Measurements from ENCODE around the gene DCPS. TPM values are rescaled to one million over a fixed set of nuclear protein-coding genes. Genes with fewer than 3 reads are reported as not detected.

The DCPS gene
- total and polyA plus RNA-seq, 2 of the 4 experiments (the other 2 are of a cell fraction), result 19.7 to 34.8 TPM

DNA sequence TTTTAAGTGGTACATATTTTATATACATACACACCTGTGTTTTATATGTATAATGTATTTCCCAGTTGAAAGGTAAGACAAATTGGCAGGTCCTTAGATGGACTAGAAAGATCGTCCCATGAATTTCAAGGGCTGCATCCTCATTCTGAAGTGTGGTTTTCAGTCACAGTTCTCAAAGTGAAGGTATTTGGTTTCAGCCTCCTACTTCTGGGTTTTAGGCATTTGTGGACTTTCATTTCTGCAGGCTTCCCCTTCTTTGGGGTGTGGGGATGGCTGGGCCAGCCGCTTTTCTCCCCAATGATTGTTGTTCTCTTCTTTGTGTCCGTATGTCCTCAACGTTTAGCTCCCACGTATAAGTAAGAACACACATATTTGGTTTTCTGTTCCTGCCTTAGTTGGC is 10.0 kb downstream of the DCPS start:
- H3K14ac ChIP-seq (replicated peaks; ENCODE audit: low read depth, low read length), result no peak overlapping the region
- H2BK20ac ChIP-seq (ENCODE audit: low read depth, low read length), result no peak overlapping the region
- no peak overlapping the region for H2BK5ac ChIP-seq (ENCODE audit: low read depth, low read length, poor library complexity, severe bottlenecking)
- dilution Hi-C loops (cut with HindIII; ENCODE audit: low sequenced_read_pairs, unreplicated experiment), result no loop called here
- intact Hi-C loops (cut with micrococcal nuclease), result loop anchor here (5.0 to 10.0 kb wide), 3 partner anchors 291 to 1181 kb away; no protein-coding TSS in a partner anchor
- H2AK5ac ChIP-seq (ENCODE audit: low read depth, low read length), result no peak overlapping the region
- BruUV-seq (replicated peaks), result no TSS peak
- H2BK120ac ChIP-seq (ENCODE audit: low read depth, low read length), result no peak overlapping the region
- H2AFZ ChIP-seq (replicated peaks; ENCODE audit: low read length, poor library complexity), result no peak overlapping the region
- H2BK15ac ChIP-seq (ENCODE audit: low read depth, low read length), result no peak overlapping the region
- TF ChIP-seq NFE2L2 (IDR thresholded peaks at IDR 0.05; ENCODE audit: low read depth, low read length) (no peak), BHLHE40 (IDR thresholded peaks at IDR 0.05; ENCODE audit: low read depth, low read length) (no peak), MAFK (IDR thresholded peaks at IDR 0.05; ENCODE audit: low read depth, low read length) (no peak), MXI1 (IDR thresholded peaks at IDR 0.05; ENCODE audit: borderline replicate concordance, low read depth, low read length) (no peak), RFX5 (IDR thresholded peaks at IDR 0.05; ENCODE audit: low read depth, low read length) (no peak), SMC3 (IDR thresholded peaks at IDR 0.05; ENCODE audit: low read depth, low read length) (no peak), FOS (IDR thresholded peaks at IDR 0.05; ENCODE audit: low read depth, low read length) (no peak), POLR2A (IDR thresholded peaks at IDR 0.05; ENCODE audit: low read depth, low read length) (no peak)
- no peaks in the 10 kb centered on the region for H3K27me3 ChIP-seq (ENCODE audit: control insufficient read depth, insufficient read depth, low read length)
- no peak overlapping the region for H3K23ac ChIP-seq (ENCODE audit: low read depth, low read length)
- H3K9ac ChIP-seq (ENCODE audit: low read depth, low read length), result no peak overlapping the region
- H3K9me1 ChIP-seq (ENCODE audit: insufficient read depth, low read length), result peaks cover 9% of the 10 kb centered on the region; the same call in 1 of the 2 replicates
- no peak for ATAC-seq (ENCODE audit: low read depth)
- H3K36me3 ChIP-seq (ENCODE audit: control insufficient read depth, insufficient read depth, low read length), result peaks cover 1% of the 10 kb centered on the region; the same call in 1 of the 2 replicates
- POLR2A ChIA-PET (ENCODE audit: unreplicated experiment), result no interaction called here
- H4K8ac ChIP-seq (ENCODE audit: low read depth in 2 of 2, low read length in 2 of 2), result no peak overlapping the region
- no peak overlapping the region for H2AK9ac ChIP-seq (replicated peaks; ENCODE audit: low read depth, low read length, poor library complexity)
- no peak overlapping the region for H3K18ac ChIP-seq (ENCODE audit: low read depth, low read length)
- peaks cover 12% of the 10 kb centered on the region for H3K4me1 ChIP-seq (ENCODE audit: control insufficient read depth, insufficient read depth, low read length)
- H4K91ac ChIP-seq (ENCODE audit: insufficient read depth, low read depth, low read length), result no peak overlapping the region
- H3K56ac ChIP-seq (ENCODE audit: extremely low read depth, insufficient read depth, low read length), result no peak overlapping the region
- no peak for DNase-seq
- no peak overlapping the region for H3K4ac ChIP-seq (ENCODE audit: low read depth, low read length)
- in situ Hi-C loops (cut with MboI; ENCODE audit: low sequenced_read_pairs), result loop anchor here (10.0 to 25.0 kb wide), 3 partner anchors 101 to 1023 kb away; no protein-coding TSS in a partner anchor
- peaks cover 0 to 3% of the 10 kb centered on the region in 2 experiments; a peak in 1 of 4 replicates for H3K79me1 ChIP-seq (ENCODE audit: low read depth in 1 of 2, low read length in 2 of 2)
- H4K20me1 ChIP-seq (ENCODE audit: insufficient read depth, low read length), result peaks cover 3% of the 10 kb centered on the region; the same call in 1 of the 2 replicates
- CTCF ChIA-PET, result no interaction called here
- H3K9me3 ChIP-seq (ENCODE audit: control insufficient read depth, insufficient read depth, low read length), result no peaks in the 10 kb centered on the region
- no peak overlapping the region for H3K4me3 ChIP-seq (ENCODE audit: insufficient read depth, low read depth, low read length)
- no peak overlapping the region for H3K27ac ChIP-seq (ENCODE audit: insufficient read depth, low read length)
- H4K5ac ChIP-seq (ENCODE audit: low read depth, low read length), result no peak overlapping the region
- no peak overlapping the region for H3K4me2 ChIP-seq (ENCODE audit: low read depth, low read length)
- WGBS, 2 experiments (ENCODE audit: extremely low coverage in 2 of 2, insufficient read length in 1 of 2), result 92% methylated on average over 2 of the region's 5 CpGs; no CpG with 5 or more reads in 1 of the 2 experiments

Data from IMR-90 (cell line).